ENCODE measurements around the gene CENPT.

- TF ChIP-seq CTCF (IDR thresholded peaks at IDR 0.05; ENCODE audit: low read depth, low read length) = no peak
- no peak for TF ChIP-seq POLR2A (IDR thresholded peaks at IDR 0.05; ENCODE audit: extremely low read depth, insufficient read length)
- TF ChIP-seq MAX (IDR thresholded peaks at IDR 0.05; ENCODE audit: low read depth, low read length) = no peak
Measured at GRCh38 chr16:67862623-67863583, 15.4 kb upstream of the CENPT start.

Measured in NB4 (cell line).